Stimulated activated CD8-positive, alpha-beta memory T cell treated with anti-CD3 and anti-CD28 coated beads, Interleukin-12 subunit alpha, Interleukin-12 subunit beta, amount 100 ng/mL, for 4 hours (primary cell): ENCODE results near the gene GASK1B.

Experiments used
- DNase-seq: peaks from one replicate; pipeline ENCODE4 v3.0.0-alpha.2; 2020; ENCODE audit warnings: low read depth

Gene GASK1B

DNA sequence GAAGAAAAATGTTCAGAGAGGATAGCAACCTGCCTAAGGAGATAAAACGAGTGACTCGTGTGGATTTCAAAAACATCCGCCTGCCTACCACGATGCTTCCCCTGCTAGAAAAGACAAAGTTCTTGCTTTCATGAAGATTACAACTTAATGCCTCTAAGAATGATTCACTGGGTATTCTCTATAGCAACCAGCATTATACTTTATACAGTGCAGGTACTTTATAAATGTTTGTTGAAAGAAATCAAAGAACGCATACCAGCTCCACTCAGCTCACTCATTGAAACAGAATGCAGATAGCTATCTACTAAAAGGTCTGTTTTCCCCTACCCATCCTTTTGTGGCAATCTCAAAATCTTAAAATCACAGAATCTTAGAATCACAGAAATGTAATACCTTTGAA lies 33.7 kb downstream of the GASK1B start:
- DNase-seq = no peak

DNA sequence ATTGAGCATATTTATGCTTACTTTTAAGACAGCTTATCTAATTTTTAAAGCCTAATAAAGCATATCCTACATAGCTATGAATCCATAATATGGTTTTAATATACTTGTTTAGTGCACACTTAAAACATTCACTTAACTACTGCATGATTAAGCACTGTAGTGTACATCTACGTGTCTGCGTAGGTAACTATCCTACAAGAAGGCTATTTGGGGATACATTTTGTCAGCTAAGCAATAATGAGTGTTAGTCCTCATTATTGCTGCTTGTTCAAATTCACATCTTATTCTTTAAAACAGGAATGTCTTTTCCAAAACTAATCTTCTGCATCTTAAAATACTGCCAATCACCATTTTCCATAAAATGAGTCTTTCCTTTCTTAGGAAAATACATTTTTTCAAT lies 38.6 kb downstream of the GASK1B start:
- no peak for DNase-seq

DNA sequence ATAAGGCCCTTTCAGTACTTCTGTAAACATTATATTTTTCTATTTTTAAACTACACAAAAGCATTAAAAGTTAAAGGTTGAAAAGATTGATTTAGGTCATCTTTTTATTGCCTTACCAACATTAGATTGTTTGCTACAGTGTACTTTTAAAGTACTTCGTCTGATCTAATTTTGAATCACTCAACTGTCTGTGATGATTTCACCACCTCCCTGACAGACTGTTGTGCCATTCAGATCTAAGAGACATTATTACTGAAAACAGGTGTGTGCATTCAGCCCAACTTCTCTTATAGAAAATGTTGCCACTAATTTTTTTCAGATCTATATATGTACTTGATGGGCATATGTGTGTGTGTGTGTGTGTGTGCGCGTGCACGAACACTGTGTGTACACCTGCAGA lies 39.3 kb downstream of the GASK1B start:
- DNase-seq = no peak

DNA sequence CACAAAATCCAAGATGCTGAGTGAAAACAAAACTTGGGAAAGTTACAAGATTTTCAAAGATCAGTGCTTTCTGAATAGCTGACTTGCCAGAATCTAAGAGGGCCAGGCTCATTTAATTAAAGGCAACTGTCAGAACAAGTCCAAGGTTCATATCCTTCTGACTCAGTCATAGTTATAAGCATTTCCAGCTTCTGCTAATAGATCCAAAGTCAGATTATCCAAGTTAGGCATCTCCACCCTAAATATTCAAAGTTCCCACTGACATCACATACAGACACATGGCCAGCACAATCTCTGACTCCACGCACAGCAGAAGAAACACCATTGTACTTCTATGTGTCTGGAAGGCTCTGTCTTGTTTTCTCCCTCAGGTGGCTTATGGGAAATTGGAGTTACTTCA lies 41.8 kb downstream of the GASK1B start:
- DNase-seq = no peak

DNA sequence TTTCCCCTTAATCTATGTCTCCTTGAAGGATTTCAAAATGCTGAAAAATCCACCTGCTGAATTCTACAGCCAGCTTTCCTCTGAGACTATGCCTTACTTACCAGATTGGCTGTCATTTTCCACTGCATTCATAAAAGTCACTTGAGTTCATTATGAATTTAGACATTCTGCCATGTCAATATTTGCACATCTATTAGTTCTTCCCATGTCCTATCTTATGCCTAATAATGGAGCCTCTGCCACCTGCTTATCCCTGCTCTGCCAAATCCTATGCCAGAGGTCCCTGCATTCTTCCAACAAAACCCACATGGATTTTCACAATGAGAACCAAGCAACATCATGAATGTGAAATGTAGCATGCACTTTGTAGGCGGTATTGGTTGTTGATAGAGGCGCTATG lies 42.6 kb downstream of the GASK1B start:
- DNase-seq = no peak

DNA sequence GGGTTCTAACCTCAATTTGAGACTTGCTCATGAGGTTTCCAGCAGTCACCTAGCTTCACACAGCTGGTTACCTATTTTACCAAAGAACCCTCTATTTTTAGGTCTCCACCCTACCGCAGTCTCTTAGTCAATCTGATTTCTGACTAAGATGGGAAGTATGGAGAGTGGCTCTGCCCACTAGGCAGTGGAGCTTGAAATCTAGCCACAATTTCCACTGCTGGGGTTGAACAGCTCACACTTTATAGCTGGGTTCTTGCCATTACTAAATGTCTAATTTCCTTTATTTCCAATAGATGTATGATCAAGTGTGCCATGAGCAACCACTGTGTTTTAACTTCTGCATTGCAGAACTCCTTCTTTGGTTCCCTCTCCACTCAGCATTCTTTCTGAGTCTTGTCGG lies 43.1 kb downstream of the GASK1B start:
- DNase-seq = no peak

DNA sequence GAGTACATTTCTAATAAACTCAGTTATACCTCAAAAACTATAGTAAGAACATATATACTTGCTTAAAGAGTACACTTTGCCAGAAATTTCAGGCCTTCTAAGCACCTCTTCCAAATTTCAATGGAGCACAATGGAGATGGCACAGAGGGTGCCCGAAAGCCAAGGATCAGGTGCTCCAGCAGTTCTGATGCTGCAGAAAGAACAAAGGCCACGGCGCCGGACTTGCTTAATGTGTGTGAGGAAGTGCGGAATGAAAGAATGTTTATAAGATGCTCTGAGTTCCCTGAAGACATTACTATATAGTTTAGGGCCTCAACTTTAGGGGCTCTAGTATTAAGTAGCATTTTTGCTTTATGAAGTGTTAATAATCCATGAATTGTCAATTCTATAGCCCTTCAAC lies 44.3 kb downstream of the GASK1B start:
- DNase-seq = no peak

DNA sequence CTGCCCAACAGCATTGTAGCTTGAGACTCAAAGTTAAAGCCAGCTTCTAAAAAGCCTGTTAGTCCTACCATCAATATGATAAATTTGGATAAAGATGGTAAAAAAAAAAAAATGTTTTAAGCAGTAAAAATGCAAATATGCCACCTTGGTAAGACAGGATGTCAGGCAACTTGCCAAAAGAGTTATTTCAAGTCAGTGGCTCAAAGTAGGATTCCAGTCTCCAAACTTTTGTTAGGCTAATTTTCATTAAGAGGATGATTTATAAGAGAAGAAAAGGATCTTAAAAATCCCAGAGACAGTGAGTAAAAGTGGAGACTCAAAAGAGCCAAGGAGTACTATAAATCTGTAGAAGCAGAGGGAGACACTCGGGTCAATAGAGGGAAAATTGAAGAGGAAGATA lies 47.5 kb downstream of the GASK1B start:
- DNase-seq = no peak
